Ascending aorta (tissue), 2 donors: ENCODE results near the gene CIITA. TPM values are rescaled to one million over a fixed set of nuclear protein-coding genes. Genes with fewer than 3 reads are reported as not detected.
"Not testable (repeated sequence)": the region's sequence is repeated elsewhere in the genome, so short reads cannot be mapped to it uniquely, and the experiment has no call there.

ENCODE experiments used
- DNase-seq, 2 donors: peaks; one replicate each; pipeline ENCODE4 v3.0.0-alpha.2; 2019; ENCODE audit warnings: low spot score in 2 of 2
- H3K27ac ChIP-seq, 2 donors: fragments of 200-600 bp; sonication (generic); one replicate each; pipeline ENCODE4 v1.5.1; 2016 to 2017; ENCODE audit warnings: mild to moderate bottlenecking in 1 of 2
- H3K27me3 ChIP-seq: fragments of 200-600 bp; sonication (generic); one replicate; pipeline ENCODE4 v1.5.1; 2017
- H3K36me3 ChIP-seq, 2 donors: fragments of 200-600 bp; sonication (generic); one replicate each; pipeline ENCODE4 v1.5.1; 2016
- H3K4me1 ChIP-seq, 2 donors: fragments of 200-600 bp; sonication (generic); one replicate each; pipeline ENCODE4 v1.5.1; 2016 to 2017; ENCODE audit warnings: mild to moderate bottlenecking in 1 of 2
- H3K4me3 ChIP-seq, 2 donors: fragments of 200-600 bp; sonication (generic); one replicate each; pipeline ENCODE4 v1.5.1; 2016 to 2017; ENCODE audit warnings: mild to moderate bottlenecking in 1 of 2
- H3K9me3 ChIP-seq, 2 donors: fragments of 200-600 bp; sonication (generic); one replicate each; pipeline ENCODE4 v1.5.1; 2016
- CTCF ChIP-seq, 3 experiments: fragments of 200-600 bp in 2 of 3; fragments of 450-650 bp in 1 of 3; sonication (generic) in 2 of 3; IDR thresholded peaks; one replicate each; pipeline ENCODE4 v1.5.1; 2016 to 2019; ENCODE audit warnings: antibody characterized with exemption in 3 of 3, mild to moderate bottlenecking in 1 of 3, moderate library complexity in 1 of 3
- intact Hi-C: fragments of 100-400 bp; cut with DNase I; formaldehyde crosslinking; loops from one replicate; pipeline ENCODE4 v1.15.1; 2023
- total RNA-seq: library from RNA; depleted of rRNA; stranded (reverse); fragments of >200 nt; gene quantifications from one replicate; pipeline ENCODE4 v1.1.0, GENCODE V29; 2016

CIITA gene
- 19.4 TPM for total RNA-seq

GRCh38 chr16:10876799-10877341, at the start of gene CIITA:
Gene CIITA, plus strand, starts transcription at chr16:10877202. Its CDS starts 129 bp downstream, at chr16:10877331.
- no peaks in the 10 kb centered on the region for H3K27me3 ChIP-seq
- DNase-seq = peak; percentile 72 to 88

GRCh38 chr16:10827691-10828341, 49.2 kb upstream of the CIITA start:
- intact Hi-C loops = loop anchor here (2.0 to 5.0 kb wide), 6 partner anchors 71 to 669 kb away; partner anchors contain the start of gene EMP2
- peak; percentile 51 to 91 for DNase-seq

More at GRCh38 chr16:10876799-10877341, at the start of gene CIITA:
- peak within 1 kb of the TSS in 1 of 2 donors; percentile 32 for H3K4me3 ChIP-seq
- no peaks in the 10 kb centered on the region for H3K9me3 ChIP-seq
- no peaks in the 10 kb centered on the region for H3K36me3 ChIP-seq
- TF ChIP-seq CTCF (IDR thresholded peaks at IDR 0.05) = no peak
- H3K27ac ChIP-seq = no peak within 1 kb of the TSS
- intact Hi-C loops = no loop called here
- H3K4me1 ChIP-seq = peaks cover 0 to 8% of the 10 kb centered on the region in 2 donors

GRCh38 chr16:10828851-10829366, 48.1 kb upstream of the CIITA start:
- peak; percentile 79 to 98 for DNase-seq
- H3K27me3 ChIP-seq = no peaks in the 10 kb centered on the region
- intact Hi-C loops = loop anchor here (1.0 to 5.0 kb wide), 7 partner anchors 72 to 668 kb away; partner anchors contain the start of gene EMP2
- H3K4me3 ChIP-seq = peak overlapping the region in 1 of 2 donors; percentile 30
- peaks cover 10 to 25% of the 10 kb centered on the region in 2 donors for H3K4me1 ChIP-seq
- no peaks in the 10 kb centered on the region for H3K36me3 ChIP-seq
- TF ChIP-seq CTCF (IDR thresholded peaks at IDR 0.05) = no peak
- H3K27ac ChIP-seq = peak overlapping the region; percentile 93 to 99
- no peaks in the 10 kb centered on the region for H3K9me3 ChIP-seq

More at GRCh38 chr16:10827691-10828341, 49.2 kb upstream of the CIITA start:
- no peak for TF ChIP-seq CTCF (IDR thresholded peaks at IDR 0.05)
- Histone ChIP-seq H3K27me3 (no peaks in the 10 kb centered on the region), H3K9me3 (no peaks in the 10 kb centered on the region), H3K27ac (peak overlapping the region; percentile 93 to 99), H3K4me3 (peak overlapping the region in 1 of 2 donors; percentile 35), H3K36me3 (no peaks in the 10 kb centered on the region), H3K4me1 (peaks cover 10 to 25% of the 10 kb centered on the region in 2 donors)

- peak overlapping the region in 1 of 2 donors; percentile 30 for H3K4me3 ChIP-seq
- intact Hi-C loops = loop anchor here (1.0 to 5.0 kb wide), 7 partner anchors 73 to 668 kb away; partner anchors contain the start of gene EMP2
- H3K27me3 ChIP-seq, H3K9me3 ChIP-seq, H3K36me3 ChIP-seq, DNase-seq: not testable (repeated sequence)
- H3K27ac ChIP-seq = peak overlapping the region; percentile 93 to 99
- H3K4me1 ChIP-seq = peaks cover 10 to 25% of the 10 kb centered on the region in 2 donors
Measured at GRCh38 chr16:10829390-10830098, 47.5 kb upstream of the CIITA start.

GRCh38 chr16:10830240-10830639, 46.8 kb upstream of the CIITA start:
- H3K36me3 ChIP-seq, H3K4me3 ChIP-seq, DNase-seq, H3K27me3 ChIP-seq, intact Hi-C loops, H3K9me3 ChIP-seq: not testable (repeated sequence)
- peak overlapping the region; percentile 61 to 93 for H3K27ac ChIP-seq
- peaks cover 10 to 25% of the 10 kb centered on the region in 2 donors for H3K4me1 ChIP-seq
